ENCODE measurements around the gene MARCHF4.

Gene MARCHF4

DNA sequence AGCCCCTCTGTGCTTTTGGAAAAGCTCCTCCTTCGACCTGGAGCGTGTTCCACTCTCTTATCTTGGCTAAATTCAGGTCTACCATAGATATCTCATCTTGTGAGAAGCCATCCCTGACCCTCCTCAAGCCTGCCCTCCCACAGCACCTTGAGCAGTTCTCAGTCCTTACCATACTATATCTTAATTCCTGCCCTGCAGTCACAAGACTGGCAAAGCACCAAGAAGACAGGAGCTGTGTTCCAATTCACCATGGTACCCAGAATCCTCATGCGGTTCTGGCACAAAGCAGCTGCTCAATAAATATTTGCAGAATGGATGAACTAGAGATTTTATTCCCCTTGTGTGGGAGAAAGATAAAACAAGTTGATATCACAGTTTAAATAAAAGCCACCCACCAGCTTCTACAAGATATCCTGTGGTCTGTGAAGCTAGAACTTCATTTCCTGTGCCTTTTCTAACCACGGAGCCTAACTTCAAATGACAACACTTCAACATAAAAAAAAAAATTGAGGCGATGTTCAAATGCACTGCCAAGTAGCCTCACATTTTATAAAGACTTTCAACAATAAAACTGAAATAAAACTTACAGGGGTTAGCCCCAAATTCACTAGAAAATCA lies 19.5 kb downstream of the MARCHF4 start:
- no peak for DNase-seq

DNA sequence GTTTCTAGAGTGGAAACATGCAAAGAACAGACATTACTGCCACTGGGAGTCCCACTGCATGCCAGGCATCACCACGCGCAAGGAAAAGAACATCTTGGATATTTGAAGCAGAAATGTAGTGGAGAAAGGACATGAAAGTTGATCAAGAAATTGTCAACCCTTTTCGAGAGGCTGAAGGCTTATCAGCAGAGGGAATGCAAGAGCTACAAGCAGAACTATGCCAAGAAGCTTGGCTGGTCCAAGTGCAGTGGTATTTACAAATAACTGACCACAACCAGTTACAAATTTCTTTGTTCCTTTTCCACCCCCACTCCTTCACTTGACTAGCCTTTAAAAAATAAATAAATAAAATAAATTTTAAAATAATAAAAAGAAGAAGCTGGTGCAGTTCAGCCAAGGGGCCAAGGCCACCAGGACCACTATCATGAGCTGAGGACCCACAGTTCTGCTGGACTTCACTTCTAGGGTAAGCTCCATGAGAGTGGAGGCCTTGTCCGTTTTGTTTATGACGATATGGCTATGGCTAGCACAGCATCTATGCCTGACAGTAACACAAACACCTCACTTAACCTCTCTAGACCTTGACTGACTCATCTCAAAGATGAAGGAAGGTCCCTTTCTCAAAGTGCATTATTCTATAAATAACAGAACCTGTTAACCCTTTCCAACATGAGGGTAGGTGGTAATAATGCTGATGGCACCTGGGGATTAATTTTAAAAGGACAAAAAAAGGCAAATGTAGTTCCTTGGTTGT lies 20.9 kb downstream of the MARCHF4 start:
- no peak for DNase-seq

DNA sequence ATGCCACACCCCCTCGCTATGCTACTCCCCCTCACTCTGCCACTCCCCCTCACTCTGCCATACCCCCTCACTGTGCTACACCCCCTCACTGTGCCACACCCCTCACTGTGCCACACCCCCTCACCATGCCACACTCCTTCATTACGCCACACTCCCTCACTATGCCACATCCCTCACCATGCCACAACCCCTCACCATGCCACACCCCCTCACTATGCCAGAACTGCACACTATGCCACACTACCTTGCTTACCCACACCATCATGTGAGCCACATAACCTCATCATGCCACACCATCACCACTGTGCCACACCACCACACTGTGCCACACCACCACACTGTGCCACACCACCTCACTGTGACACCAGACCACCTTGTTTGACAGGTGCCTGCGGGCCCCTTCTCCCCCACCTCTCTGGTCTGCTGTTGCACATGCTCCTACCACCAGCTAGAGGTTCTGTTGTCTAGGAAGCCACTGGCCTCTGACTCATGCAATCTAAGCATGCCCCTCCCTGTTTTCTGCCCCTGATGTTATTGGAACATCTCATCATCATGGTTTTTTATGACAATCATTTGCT lies 22.0 kb downstream of the MARCHF4 start:
- DNase-seq, result no peak

DNA sequence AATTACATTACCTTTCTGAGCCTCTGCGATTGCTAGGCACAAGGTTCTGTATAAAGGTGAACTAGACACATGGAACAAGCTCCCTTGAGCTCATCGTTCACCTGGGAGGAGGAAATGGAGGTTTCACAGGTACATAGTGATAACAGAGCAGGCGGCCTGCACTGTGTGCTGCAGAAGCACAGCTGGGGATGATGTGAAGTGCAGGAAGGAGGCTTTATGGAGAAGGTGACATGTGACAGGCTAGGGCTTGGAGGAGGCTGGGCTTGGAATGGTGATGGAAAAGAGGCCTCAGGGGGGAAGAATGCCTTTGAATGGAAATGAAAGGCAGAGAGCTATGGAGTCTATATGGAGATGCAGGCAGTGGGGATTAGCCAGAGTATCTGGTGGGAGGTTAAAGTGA lies 22.9 kb downstream of the MARCHF4 start:
- no peak for DNase-seq

DNA sequence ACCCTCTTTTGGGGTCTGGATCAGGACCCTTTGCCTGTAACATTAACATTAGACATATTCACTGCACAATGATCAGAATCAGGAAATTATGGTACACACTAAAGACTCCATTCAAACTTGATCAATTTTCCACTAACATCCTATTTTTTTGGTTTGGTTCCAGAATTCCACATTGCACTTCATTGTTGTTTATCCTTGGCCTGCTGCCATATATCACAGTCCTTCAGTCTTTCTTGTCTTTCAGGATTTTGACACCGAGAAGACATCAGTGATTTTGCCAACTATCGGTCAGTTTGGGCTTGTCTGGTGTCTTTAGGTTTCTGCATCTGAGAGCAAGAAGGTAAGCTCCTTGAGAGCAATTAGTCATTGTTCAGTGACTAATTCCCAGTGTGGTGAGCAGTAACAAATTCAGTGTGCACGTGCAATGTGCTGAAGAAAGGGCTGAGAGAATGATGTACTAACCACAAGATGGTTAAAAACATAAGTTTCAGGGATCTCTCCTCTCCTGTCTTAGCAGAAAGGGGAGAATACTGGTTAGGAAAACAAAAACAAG lies 23.5 kb downstream of the MARCHF4 start:
- DNase-seq, result no peak

DNA sequence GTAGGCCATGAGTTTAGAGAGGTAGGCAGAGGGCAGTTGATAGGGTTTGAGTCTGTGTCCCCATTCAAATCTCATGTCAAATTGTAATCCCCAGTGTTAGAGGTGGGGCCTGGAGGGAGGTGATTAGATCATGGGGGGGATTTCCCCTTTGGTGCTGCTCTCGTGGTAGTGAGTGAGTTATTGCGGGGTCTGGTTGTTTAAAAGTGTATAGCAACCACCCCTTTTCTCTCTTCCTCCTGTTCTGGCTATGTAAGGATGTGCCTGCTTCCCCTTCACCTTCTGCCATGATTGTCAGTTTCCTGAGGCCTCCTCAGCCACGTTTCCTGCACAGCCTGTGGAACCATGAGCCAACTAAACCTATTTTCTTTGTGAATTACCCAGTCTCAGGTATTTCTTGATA lies 25.5 kb downstream of the MARCHF4 start:
- DNase-seq, result no peak

DNA sequence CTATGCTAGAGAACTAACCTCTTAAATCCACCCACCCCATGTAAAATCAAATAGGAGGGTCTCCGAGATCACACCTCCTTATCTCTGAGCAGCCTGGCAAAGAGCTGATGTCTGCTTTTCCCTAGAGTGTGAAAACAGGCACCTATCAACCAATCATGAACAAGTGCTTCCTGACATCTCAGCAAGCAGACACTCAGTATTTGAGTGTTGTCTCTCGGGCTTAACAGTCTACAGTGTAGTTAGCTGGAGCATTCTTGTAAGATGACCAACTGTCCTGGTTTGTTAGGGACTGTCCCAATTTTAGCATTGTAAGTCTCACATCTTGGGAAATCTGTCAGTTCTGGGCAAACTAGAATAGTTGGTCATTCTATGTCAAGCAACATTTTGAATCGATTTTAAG lies 26.4 kb downstream of the MARCHF4 start:
- DNase-seq, result no peak

DNA sequence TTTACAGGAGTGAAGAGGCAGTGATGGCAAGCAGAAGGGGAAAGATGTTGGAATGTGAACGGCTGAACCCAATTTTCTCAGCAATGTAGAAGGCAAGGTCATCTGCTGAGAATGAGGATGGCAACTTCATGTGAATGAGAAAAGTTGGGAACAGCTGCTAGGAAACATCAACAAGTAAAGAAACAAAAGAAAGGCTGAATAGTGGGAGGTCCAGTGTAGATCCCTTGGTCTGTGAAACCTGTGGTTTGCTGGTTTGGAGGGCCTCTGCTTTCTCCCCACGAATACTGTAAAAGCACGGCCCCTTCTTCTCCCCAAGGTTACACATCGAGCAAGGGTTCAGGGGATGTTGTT lies 27.4 kb downstream of the MARCHF4 start:
- DNase-seq, result no peak

DNA sequence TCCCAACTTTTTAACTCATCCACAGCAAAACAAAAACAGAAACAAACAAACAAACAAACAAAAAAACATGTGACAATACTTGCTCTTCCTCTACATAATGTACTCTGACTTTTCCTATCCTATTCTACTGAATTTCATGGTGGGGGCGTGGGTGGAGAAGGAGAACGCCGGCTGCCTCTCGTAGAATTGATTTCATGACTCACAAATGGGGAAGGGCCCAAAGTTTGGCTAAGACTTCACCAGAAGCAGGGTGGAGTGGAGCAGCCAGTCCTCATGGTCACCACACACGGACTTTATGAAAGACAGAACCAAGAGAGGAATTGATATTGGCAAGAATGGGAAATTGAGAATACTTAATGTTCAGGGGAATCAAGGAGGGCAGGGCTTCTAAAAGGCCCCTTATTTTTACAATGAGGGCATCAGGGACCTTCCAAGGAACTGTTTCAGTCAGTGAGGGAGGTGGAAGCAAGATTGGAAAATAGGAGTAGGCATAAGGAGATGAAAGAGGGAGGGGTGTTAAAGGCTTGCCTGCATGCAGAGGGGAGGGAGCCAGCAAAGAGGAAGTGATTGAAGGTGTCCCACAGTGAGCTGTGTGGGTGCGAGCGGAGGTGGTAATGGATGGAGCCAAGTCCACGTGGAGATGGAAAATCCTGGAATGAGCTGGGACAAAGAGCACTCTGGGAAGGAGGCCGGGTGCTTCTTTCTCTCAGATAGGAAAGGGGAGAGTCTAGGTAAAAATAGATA lies 27.9 kb downstream of the MARCHF4 start:
- no peak for DNase-seq

DNA sequence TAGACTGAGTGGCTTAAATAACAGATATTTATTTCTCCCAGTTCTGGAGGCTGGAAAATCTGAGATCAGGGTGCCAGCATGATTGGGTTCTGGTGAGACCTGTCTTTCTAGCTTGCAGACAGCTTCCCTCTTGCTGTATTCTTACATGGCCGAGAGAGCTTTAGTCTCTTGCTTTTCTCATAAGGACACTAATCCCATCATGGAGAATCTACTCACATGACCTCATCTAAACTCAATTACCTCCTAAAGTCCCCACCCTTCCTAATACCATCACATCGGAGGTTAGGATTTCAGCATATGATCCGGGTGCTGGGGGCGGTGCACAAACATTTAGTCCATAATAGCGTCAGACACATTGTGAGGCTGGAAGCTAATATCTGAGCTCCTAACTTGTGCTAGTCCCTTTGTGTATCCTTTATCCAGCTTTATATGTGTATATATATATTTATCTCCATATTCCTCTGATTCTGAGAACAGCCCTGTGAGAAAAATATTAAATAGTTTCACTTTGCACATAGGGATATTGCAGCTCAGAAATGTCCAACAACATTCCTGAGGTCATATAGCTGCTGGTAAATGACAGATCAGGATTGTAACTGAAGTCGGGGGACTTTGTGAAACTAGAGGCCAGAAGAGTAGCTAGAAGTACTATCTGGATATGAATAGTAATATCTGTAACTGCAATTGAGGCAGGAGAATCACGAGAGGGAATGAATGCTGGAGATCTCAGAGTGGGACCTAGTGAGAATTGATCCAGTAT lies 28.9 kb downstream of the MARCHF4 start:
- DNase-seq, result no peak

DNA sequence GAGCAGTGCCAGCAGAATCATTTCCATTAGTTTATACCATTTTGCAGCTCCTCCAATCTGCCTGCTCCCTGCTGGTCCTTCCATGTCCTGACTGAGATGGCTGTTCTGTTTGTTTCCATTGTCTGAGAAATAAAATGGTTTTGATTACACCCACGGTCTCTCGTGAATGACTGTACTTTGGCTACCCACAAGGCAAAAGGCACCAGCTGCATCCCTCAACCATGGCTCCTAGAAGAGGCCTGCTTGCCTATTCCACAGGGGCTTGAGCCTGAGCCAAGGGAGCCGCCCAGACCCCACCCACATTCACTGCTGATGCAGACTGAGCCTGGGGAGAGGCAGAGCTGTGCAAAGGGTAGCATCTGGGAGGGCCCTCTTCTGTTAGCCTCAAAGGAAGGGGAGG lies 31.2 kb downstream of the MARCHF4 start:
- DNase-seq, result peak in 1 of 51 donors; percentile 49

DNA sequence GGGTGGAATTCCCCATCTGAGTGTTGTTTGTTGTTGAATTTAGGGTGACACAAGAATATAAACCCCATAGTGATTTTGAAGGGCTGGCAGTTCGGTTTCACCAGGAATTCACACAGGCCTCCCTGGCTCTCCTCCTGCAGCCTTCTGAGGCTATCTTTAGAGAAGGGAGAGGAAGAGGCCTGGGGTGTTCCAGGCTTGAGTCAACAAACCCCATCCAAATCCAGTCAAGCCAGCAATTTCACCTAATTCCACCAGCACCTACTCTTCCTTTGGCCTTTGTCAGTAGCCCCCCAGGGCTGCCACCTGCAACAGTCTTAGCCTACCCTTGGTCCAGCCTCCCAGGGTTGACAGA lies 32.0 kb downstream of the MARCHF4 start:
- DNase-seq, result no peak

DNA sequence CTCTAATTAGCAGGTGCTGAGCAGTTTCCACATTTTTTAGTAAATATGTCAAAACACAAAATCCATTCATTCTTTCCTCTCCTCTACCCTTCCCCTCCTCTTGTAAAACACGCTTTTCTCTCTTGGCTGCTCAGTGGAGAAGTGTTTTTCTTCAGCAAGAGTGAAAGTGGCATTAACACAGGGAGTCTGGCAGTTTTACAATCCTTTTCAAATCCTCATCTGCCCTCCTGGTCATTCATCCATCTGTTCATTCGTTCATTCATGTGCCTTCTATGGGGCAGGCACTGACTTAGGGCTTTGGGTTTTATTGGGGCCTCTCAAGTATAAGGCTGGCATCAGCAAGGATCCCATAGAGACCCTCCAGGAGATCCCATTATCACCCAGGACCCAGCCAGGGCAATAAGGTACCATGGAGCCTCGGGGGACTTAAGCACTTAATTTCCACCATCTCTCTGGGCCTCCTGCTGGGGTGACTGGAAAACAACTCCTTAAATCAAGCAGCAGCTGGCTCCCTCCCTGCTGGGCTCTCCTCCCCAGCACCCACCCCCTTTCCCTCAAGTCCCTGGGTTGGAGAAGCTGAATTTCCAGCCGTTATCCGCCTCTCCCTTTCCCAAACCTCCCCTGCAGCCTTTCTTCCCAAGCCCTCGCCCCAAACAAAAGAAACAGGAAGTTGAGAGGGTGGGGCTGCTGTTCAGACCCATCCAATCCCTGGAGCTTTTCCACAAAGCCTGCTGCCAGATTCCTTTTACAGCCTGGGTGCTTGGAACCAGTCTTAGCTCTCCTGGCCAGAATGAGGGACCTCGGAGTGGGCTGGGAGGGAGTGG lies 32.6 kb downstream of the MARCHF4 start:
- DNase-seq, result peak in 12 of 51 donors; percentile 3 to 46 (median 12)

DNA sequence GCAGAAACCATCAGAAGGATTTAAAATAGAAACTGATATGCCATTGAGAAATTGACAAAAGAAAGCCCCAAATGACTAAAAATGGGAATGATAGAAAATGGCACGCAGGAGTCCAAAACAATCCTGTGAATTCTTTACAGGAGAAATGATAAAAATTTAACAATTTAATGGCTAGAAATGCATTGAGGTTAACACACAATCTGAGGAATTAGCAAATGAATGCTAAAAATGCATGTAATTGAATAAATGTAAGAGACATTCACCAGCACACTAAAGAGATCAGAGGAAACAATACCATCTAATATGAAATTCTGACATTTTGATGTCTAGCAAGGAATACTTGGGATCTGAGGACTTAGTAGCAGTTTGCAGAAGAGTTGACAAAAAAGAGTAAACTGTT lies 37.0 kb downstream of the MARCHF4 start:
- DNase-seq, result no peak

DNA sequence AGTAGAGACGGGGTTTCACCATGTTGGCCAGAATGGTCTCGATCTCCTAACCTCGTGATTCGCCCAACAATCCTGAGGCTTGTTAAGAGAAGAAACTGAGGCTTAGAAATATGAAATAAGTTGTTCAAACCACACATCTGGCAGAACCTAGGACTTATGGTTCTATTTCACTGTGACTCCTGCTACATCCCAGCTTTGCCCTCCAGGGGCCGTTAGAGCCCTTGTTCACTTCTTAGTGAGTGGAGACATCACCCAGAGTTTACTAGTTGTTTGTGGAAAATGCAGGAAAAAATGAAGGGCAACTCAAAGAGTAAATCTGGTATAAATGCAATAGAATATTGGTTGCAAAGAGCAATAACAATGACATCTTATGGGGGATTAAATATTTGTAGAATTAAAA lies 43.9 kb downstream of the MARCHF4 start:
- DNase-seq, result no peak

DNA sequence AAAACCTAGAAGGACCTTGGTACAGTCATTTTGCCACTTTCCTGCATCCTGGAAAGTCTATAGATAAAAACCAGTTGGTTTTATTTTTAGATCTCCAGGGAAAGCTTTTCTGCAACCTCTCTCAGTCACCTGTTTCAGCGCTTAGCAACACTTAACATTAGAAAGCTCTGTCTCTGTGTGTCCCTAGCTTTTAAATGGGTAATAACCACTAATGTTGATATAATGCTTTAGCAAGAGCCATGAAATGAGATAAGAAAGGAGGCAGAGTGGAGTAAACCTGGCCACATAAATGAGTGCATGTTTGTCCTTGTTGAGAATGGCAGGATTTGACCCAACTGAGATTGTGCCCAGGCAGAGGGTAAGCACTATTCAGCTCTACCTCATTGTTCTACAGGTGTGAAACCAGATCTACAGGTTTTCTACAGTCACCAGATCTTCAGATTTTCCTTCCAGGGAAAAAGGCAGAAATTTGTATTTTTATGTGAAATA lies 44.8 kb downstream of the MARCHF4 start:
- no peak for DNase-seq

Data from hypothalamus (tissue), 51 donors.